ENCODE measurements around the gene HIP1R. TPM values are rescaled to one million over a fixed set of nuclear protein-coding genes. Genes with fewer than 3 reads are reported as not detected.

Gene HIP1R
- total RNA-seq, 1 donor from 2014 or later, result 117 TPM

DNA sequence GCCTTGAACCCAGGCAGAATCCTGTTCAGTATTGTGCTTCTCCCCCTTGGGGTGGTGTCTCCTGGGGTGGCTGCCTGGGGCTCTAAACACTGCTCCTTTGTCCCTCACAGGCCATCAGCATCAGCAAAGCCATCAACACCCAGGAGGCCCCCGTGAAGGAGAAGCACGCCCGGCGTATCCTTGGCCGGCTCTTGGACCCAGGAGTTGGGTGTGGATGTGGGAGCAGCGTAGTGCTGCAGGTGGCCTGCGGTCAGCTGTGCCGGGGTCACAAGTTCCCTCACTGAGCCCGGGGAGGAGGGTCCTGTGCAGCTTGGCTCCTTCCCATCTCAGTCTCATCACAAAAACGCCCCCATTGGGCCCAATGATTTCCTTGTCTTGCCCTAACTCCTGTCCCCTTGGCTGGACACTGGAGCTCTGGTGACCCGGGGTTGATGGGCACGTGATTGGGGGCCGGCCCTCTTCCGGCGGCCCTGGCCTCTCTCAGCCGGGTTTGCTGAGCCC lies 12.7 kb downstream of the HIP1R start:
- no peak for DNase-seq (ENCODE audit: low spot score)
- no peak overlapping the region for H3K4me3 Mint-ChIP-seq (ENCODE audit: unreplicated experiment)
- peaks cover 5% of the 10 kb centered on the region for H3K27me3 Mint-ChIP-seq (ENCODE audit: unreplicated experiment)
- peaks cover 6% of the 10 kb centered on the region for H3K4me1 Mint-ChIP-seq (ENCODE audit: unreplicated experiment)
- H3K9me3 Mint-ChIP-seq (ENCODE audit: unreplicated experiment), result no peaks in the 10 kb centered on the region
- peaks cover 12% of the 10 kb centered on the region for H3K36me3 Mint-ChIP-seq (ENCODE audit: low read depth, unreplicated experiment)
- no peak overlapping the region for H3K27ac Mint-ChIP-seq (ENCODE audit: unreplicated experiment)
- TF ChIP-seq, protein P1, sequence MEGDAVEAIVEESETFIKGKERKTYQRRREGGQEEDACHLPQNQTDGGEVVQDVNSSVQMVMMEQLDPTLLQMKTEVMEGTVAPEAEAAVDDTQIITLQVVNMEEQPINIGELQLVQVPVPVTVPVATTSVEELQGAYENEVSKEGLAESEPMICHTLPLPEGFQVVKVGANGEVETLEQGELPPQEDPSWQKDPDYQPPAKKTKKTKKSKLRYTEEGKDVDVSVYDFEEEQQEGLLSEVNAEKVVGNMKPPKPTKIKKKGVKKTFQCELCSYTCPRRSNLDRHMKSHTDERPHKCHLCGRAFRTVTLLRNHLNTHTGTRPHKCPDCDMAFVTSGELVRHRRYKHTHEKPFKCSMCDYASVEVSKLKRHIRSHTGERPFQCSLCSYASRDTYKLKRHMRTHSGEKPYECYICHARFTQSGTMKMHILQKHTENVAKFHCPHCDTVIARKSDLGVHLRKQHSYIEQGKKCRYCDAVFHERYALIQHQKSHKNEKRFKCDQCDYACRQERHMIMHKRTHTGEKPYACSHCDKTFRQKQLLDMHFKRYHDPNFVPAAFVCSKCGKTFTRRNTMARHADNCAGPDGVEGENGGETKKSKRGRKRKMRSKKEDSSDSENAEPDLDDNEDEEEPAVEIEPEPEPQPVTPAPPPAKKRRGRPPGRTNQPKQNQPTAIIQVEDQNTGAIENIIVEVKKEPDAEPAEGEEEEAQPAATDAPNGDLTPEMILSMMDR (IDR thresholded peaks at IDR 0.05; ENCODE audit: unreplicated experiment), result no peak

DNA sequence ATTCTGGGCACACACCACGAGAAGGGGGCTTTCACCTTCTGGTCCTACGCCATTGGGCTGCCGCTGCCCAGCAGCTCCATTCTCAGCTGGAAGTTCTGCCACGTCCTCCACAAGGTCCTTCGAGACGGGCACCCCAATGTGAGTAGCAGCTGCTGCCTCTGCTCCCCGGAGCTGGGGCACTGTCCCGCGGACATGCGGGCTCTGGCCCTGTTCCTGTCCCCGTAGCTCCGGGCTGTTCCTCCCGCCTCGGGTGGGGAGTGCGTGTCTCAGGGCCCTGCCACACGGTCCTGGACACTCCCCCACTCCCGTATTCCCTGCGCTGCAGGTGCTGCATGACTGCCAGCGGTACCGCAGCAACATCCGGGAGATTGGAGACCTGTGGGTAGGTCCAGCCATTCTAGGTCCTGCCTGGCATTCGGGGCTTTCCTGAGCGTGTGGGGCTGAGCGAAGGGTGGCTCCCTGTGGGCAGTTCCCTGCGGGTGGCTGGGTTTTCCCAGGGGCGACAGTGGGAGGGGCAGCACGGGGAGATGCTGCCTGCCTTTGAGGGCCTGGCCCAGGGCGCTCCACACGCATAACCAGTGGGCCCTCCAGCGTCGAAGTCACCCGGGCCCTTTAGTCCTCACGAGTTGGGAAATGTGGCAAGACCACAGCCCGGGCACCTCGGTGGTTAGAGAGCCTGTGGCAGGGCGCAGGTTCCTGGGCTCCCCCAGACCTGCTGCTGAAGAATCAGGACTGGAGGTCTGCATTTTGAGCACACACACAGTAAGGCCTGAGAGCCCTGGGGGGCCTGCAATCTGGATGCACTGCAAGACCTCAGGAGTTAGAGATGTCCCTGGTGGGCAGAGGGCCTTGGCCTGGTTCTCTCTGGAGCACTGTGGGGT lies 13.5 kb downstream of the HIP1R start:
- DNase-seq (ENCODE audit: low spot score), result no peak
- peaks cover 5% of the 10 kb centered on the region for H3K27me3 Mint-ChIP-seq (ENCODE audit: unreplicated experiment)
- TF ChIP-seq, protein P1 (IDR thresholded peaks at IDR 0.05; ENCODE audit: unreplicated experiment), result no peak
- H3K4me3 Mint-ChIP-seq (ENCODE audit: unreplicated experiment), result no peak overlapping the region
- H3K27ac Mint-ChIP-seq (ENCODE audit: unreplicated experiment), result no peak overlapping the region
- H3K36me3 Mint-ChIP-seq (ENCODE audit: low read depth, unreplicated experiment), result peaks cover 12% of the 10 kb centered on the region
- H3K4me1 Mint-ChIP-seq (ENCODE audit: unreplicated experiment), result peaks cover 6% of the 10 kb centered on the region
- no peaks in the 10 kb centered on the region for H3K9me3 Mint-ChIP-seq (ENCODE audit: unreplicated experiment)

DNA sequence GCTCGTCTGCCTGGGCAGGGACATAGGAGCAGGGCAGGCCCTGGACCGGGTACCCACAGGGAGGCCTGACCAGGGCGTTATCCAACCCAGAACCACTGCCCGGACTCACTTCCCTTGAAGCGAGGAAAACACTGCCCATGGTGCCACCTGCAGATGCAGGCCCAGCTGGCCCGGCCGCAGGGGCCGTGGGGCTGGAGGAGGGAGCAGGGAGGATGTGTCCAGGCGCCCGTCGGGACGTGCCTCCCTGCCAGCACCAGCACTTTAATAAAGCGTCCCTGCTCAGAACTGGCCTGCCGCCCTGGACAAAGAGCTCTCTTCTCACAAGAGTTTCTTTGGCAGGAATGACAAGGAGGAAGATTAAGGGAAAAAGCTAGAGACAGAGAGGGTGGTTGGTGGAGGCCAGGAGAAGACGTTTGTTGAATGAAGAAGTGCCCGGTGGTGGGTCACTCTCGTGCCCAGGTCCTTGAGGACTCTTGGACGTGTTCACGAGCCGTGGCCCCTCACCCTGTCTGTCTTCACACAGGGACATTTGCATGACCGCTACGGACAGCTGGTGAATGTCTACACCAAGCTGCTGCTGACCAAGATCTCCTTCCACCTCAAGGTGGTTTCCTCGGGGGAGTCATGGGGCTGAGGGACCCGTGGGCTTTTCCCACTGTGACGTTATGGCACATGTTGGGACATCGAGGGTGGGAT lies 14.2 kb downstream of the HIP1R start:
- Mint-ChIP-seq H3K27me3 (ENCODE audit: unreplicated experiment) (peaks cover 5% of the 10 kb centered on the region), H3K27ac (ENCODE audit: unreplicated experiment) (no peak overlapping the region), H3K4me3 (ENCODE audit: unreplicated experiment) (peak overlapping the region; percentile 73), H3K36me3 (ENCODE audit: low read depth, unreplicated experiment) (peaks cover 16% of the 10 kb centered on the region), H3K4me1 (ENCODE audit: unreplicated experiment) (peaks cover 6% of the 10 kb centered on the region), H3K9me3 (ENCODE audit: unreplicated experiment) (no peaks in the 10 kb centered on the region)
- TF ChIP-seq, protein P1 (IDR thresholded peaks at IDR 0.05; ENCODE audit: unreplicated experiment), result no peak
- DNase-seq (ENCODE audit: low spot score), result no peak

DNA sequence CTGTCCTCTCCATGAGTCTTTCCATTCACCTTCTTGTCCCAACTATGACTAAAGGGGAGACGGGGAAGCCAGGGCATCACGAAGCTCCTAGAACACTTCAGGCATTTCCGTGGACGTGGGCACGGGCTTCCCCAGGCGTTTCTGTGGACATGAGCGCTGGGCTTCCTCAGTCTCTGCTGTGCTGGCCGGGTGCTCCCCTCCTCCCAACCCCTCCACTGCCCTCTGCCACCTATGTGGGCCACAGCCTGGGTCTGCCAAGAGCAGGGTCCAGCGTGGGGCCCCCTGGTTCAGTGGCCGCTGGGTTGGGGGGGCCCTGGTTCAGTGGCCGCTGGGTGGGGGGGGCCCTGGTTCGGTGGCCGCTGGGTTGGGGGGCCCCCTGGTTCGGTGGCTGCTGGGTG lies 14.8 kb downstream of the HIP1R start:
- Mint-ChIP-seq H3K27ac (ENCODE audit: unreplicated experiment) (no peak overlapping the region), H3K36me3 (ENCODE audit: low read depth, unreplicated experiment) (peaks cover 16% of the 10 kb centered on the region), H3K4me3 (ENCODE audit: unreplicated experiment) (no peak overlapping the region), H3K4me1 (ENCODE audit: unreplicated experiment) (peaks cover 6% of the 10 kb centered on the region), H3K9me3 (ENCODE audit: unreplicated experiment) (no peaks in the 10 kb centered on the region), H3K27me3 (ENCODE audit: unreplicated experiment) (peaks cover 7% of the 10 kb centered on the region)
- DNase-seq (ENCODE audit: low spot score), result no peak
- TF ChIP-seq, protein P1 (IDR thresholded peaks at IDR 0.05; ENCODE audit: unreplicated experiment), result no peak
